IMR-90 (cell line): ENCODE data around the gene LDHB. TPM values are rescaled to one million over a fixed set of nuclear protein-coding genes. Genes with fewer than 3 reads are reported as not detected.

ENCODE experiments used
- ATAC-seq: fragments of 200-7000 bp; cut with Tn5 transposase; 2 replicates; pipeline ENCODE4 v1.9.1; 2020; ENCODE audit warnings: low read depth, mild to moderate bottlenecking, moderate library complexity
- BruUV-seq: library from RNA; stranded (reverse); fragments of 400-500 nt; replicated peaks from 2 replicates; lab custom pipeline; 2021; lab: Mats Ljungman, UMichigan
- CTCF ChIA-PET: fragments of 300-600 bp; formaldehyde crosslinking; extraction: SDS; loops from one replicate; lab custom pipeline; 2021; ENCODE audit warnings: antibody characterized with exemption; lab: Yijun Ruan, JAX
- POLR2A ChIA-PET: fragments of 300-600 bp; sonication (Branson Sonifier 250); formaldehyde crosslinking; loops from one replicate; lab custom pipeline; 2022; ENCODE audit warnings: antibody characterized with exemption; ENCODE audit not compliant: unreplicated experiment; lab: Charles Lee
- DNase-seq: peaks from one replicate; pipeline ENCODE4 v3.0.0; 2013
- H2AFZ ChIP-seq: replicated peaks from 2 replicates; pipeline ENCODE3; 2013; ENCODE audit warnings: low read length, mild to moderate bottlenecking; ENCODE audit not compliant: poor library complexity
- H2AK5ac ChIP-seq: 2 replicates; pipeline ENCODE4 v1.6.1; 2013; ENCODE audit warnings: low read depth, low read length, inconsistent platforms
- H2AK9ac ChIP-seq: replicated peaks from 2 replicates; pipeline ENCODE3; 2013; ENCODE audit warnings: mild to moderate bottlenecking, low read depth, low read length, moderate library complexity; ENCODE audit not compliant: poor library complexity
- H2BK120ac ChIP-seq: 2 replicates; pipeline ENCODE4 v1.6.1; 2013; ENCODE audit warnings: low read depth, low read length, inconsistent platforms
- H2BK15ac ChIP-seq: 3 replicates; pipeline ENCODE4 v1.6.1; 2013; ENCODE audit warnings: low read depth, low read length, inconsistent platforms
- H2BK20ac ChIP-seq: 2 replicates; pipeline ENCODE4 v1.6.1; 2013; ENCODE audit warnings: low read depth, mild to moderate bottlenecking, inconsistent platforms, low read length, moderate library complexity
- H2BK5ac ChIP-seq: 2 replicates; pipeline ENCODE4 v1.6.1; 2013; ENCODE audit warnings: mild to moderate bottlenecking, low read depth, low read length, inconsistent platforms; ENCODE audit not compliant: poor library complexity, severe bottlenecking
- H3K14ac ChIP-seq: replicated peaks from 2 replicates; pipeline ENCODE4 v1.6.1; 2013; ENCODE audit warnings: low read depth, low read length, inconsistent platforms
- H3K18ac ChIP-seq: 2 replicates; pipeline ENCODE4 v1.6.1; 2013; ENCODE audit warnings: low read depth, low read length, control low read depth
- H3K23ac ChIP-seq: 2 replicates; pipeline ENCODE4 v1.6.1; 2013; ENCODE audit warnings: low read depth, low read length, inconsistent platforms
- H3K27ac ChIP-seq: 2 replicates; pipeline ENCODE4 v1.5.1; 2013; ENCODE audit warnings: mild to moderate bottlenecking, control low read depth, low read length; ENCODE audit not compliant: insufficient read depth
- H3K27me3 ChIP-seq: 2 replicates; pipeline ENCODE4 v1.6.1; 2013; ENCODE audit warnings: low read length; ENCODE audit not compliant: control insufficient read depth, insufficient read depth
- H3K36me3 ChIP-seq: 2 replicates; pipeline ENCODE4 v1.6.1; 2013; ENCODE audit warnings: low read length, mixed read lengths; ENCODE audit not compliant: control insufficient read depth, insufficient read depth
- H3K4ac ChIP-seq: 2 replicates; pipeline ENCODE4 v1.6.1; 2013; ENCODE audit warnings: low read depth, low read length, inconsistent platforms
- H3K4me1 ChIP-seq: 2 replicates; pipeline ENCODE4 v1.6.1; 2013; ENCODE audit warnings: low read length, mixed read lengths; ENCODE audit not compliant: control insufficient read depth, insufficient read depth
- H3K4me2 ChIP-seq: 2 replicates; pipeline ENCODE4 v1.6.1; 2013; ENCODE audit warnings: low read depth, mild to moderate bottlenecking, control low read depth, low read length, moderate library complexity
- H3K4me3 ChIP-seq: 2 replicates; pipeline ENCODE4 v1.5.1; 2013; ENCODE audit warnings: low read depth, mild to moderate bottlenecking, control low read depth, low read length, moderate library complexity; ENCODE audit not compliant: insufficient read depth
- H3K56ac ChIP-seq: 2 replicates; pipeline ENCODE4 v1.6.1; 2013; ENCODE audit warnings: low read length, inconsistent platforms; ENCODE audit not compliant: insufficient read depth; ENCODE audit errors: extremely low read depth
- H3K79me1 ChIP-seq, 2 experiments: 2 replicates each; pipeline ENCODE4 v1.6.1; 2013; ENCODE audit warnings: low read length in 2 of 2, inconsistent platforms in 1 of 2, low read depth in 1 of 2
- H3K9ac ChIP-seq: 2 replicates; pipeline ENCODE4 v1.6.1; 2013; ENCODE audit warnings: low read depth, low read length, control low read depth
- H3K9me1 ChIP-seq: 2 replicates; pipeline ENCODE4 v1.6.1; 2013; ENCODE audit warnings: low read length, inconsistent platforms; ENCODE audit not compliant: insufficient read depth
- H3K9me3 ChIP-seq: 2 replicates; pipeline ENCODE4 v1.6.1; 2013; ENCODE audit warnings: low read length; ENCODE audit not compliant: control insufficient read depth, insufficient read depth
- H4K20me1 ChIP-seq: 2 replicates; pipeline ENCODE4 v1.6.1; 2013; ENCODE audit warnings: low read length, inconsistent platforms; ENCODE audit not compliant: insufficient read depth
- H4K5ac ChIP-seq: 2 replicates; pipeline ENCODE4 v1.6.1; 2013; ENCODE audit warnings: mild to moderate bottlenecking, low read depth, low read length, control low read depth
- H4K8ac ChIP-seq, 2 experiments: 2 replicates each; pipeline ENCODE4 v1.6.1; 2013; ENCODE audit warnings: low read depth in 2 of 2, low read length in 2 of 2, control low read depth in 1 of 2, inconsistent platforms in 1 of 2
- H4K91ac ChIP-seq: 2 replicates; pipeline ENCODE4 v1.6.1; 2013; ENCODE audit warnings: low read depth, low read length, inconsistent platforms; ENCODE audit not compliant: insufficient read depth
- BHLHE40 ChIP-seq: fragments of 150-350 bp; IDR thresholded peaks from 2 replicates; pipeline ENCODE4 v1.6.1; 2016; ENCODE audit warnings: mild to moderate bottlenecking, low read depth, low read length
- CEBPB ChIP-seq: IDR thresholded peaks from 2 replicates; pipeline ENCODE4 v1.6.1; 2012; ENCODE audit warnings: low read depth, low read length, improper control_type of control experiment
- CHD1 ChIP-seq: IDR thresholded peaks from 2 replicates; pipeline ENCODE4 v1.6.1; 2012; ENCODE audit warnings: low read depth, low read length, improper control_type of control experiment
- FOS ChIP-seq: fragments of 150-350 bp; IDR thresholded peaks from 2 replicates; pipeline ENCODE4 v1.6.1; 2016; ENCODE audit warnings: low read depth, low read length
- MAFK ChIP-seq: IDR thresholded peaks from 2 replicates; pipeline ENCODE4 v1.6.1; 2012; ENCODE audit warnings: low read depth, low read length, improper control_type of control experiment
- MAZ ChIP-seq: IDR thresholded peaks from 2 replicates; pipeline ENCODE4 v1.6.1; 2012; ENCODE audit warnings: low read depth, mild to moderate bottlenecking, low read length, improper control_type of control experiment, moderate library complexity, borderline replicate concordance
- MXI1 ChIP-seq: IDR thresholded peaks from 2 replicates; pipeline ENCODE4 v1.6.1; 2012; ENCODE audit warnings: low read depth, mild to moderate bottlenecking, low read length, moderate library complexity, borderline replicate concordance
- NFE2L2 ChIP-seq: fragments of 150-350 bp; IDR thresholded peaks from 2 replicates; pipeline ENCODE4 v1.6.1; 2016; ENCODE audit warnings: low read depth, mild to moderate bottlenecking, low read length
- POLR2A ChIP-seq: IDR thresholded peaks from 2 replicates; pipeline ENCODE4 v1.6.1; 2012; ENCODE audit warnings: mild to moderate bottlenecking, low read depth, low read length
- RAD21 ChIP-seq: IDR thresholded peaks from 2 replicates; pipeline ENCODE4 v1.6.1; 2012; ENCODE audit warnings: low read length, improper control_type of control experiment
- RCOR1 ChIP-seq: IDR thresholded peaks from 2 replicates; pipeline ENCODE4 v1.6.1; 2012; ENCODE audit warnings: mild to moderate bottlenecking, low read length, improper control_type of control experiment; ENCODE audit not compliant: insufficient replicate concordance
- RFX5 ChIP-seq: IDR thresholded peaks from 2 replicates; pipeline ENCODE4 v1.8.0; 2012; ENCODE audit warnings: low read depth, mild to moderate bottlenecking, low read length, moderate library complexity
- SMC3 ChIP-seq: fragments of 150-350 bp; IDR thresholded peaks from 2 replicates; pipeline ENCODE4 v1.6.1; 2016; ENCODE audit warnings: low read depth, mild to moderate bottlenecking, antibody characterized with exemption, low read length, moderate library complexity
- USF2 ChIP-seq: fragments of 150-350 bp; IDR thresholded peaks from 2 replicates; pipeline ENCODE4 v1.6.1; 2017; ENCODE audit warnings: mild to moderate bottlenecking, antibody characterized with exemption, low read length, low read depth
- dilution Hi-C: fragments of 300-500 bp; cut with HindIII; formaldehyde crosslinking; loops from one replicate; pipeline ENCODE4 v1.14.3; 2018; ENCODE audit warnings: low sequenced_read_pairs; ENCODE audit not compliant: unreplicated experiment
- in situ Hi-C: fragments of 300-500 bp; cut with MboI; formaldehyde crosslinking; loops from 3 replicates; pipeline ENCODE4 v1.14.3; 2019; ENCODE audit warnings: low sequenced_read_pairs, inconsistent platforms, mixed read lengths
- intact Hi-C: fragments of 100-400 bp; cut with micrococcal nuclease; formaldehyde crosslinking; loops from 2 replicates; pipeline ENCODE4 v1.10.0; 2022
- polyA plus RNA-seq, 3 experiments: library from polyadenylated mRNA; depleted of rRNA; stranded (reverse); fragments of >200 nt; gene quantifications; 2 replicates each; pipeline ENCODE4 v1.2.3, GENCODE V29; 2012; ENCODE audit warnings: low replicate concordance in 1 of 3
- total RNA-seq: library from RNA; depleted of rRNA; stranded (reverse); fragments of >200 nt; gene quantifications from 2 replicates; pipeline ENCODE4 v1.2.3, GENCODE V29; 2012
- TF ChIP-seq, protein P1 (sequence below): fragments of 150-350 bp; IDR thresholded peaks from 2 replicates; pipeline ENCODE4 v1.6.1; 2016; ENCODE audit warnings: low read depth, mild to moderate bottlenecking, low read length, moderate library complexity, borderline replicate concordance
- TF ChIP-seq, protein P2 (sequence below): conservative IDR thresholded peaks from 2 replicates; pipeline ENCODE4 v1.5.1; 2012; ENCODE audit warnings: mild to moderate bottlenecking, low read depth, low read length, improper control_type of control experiment

LDHB gene
- total and polyA plus RNA-seq, 2 of the 4 experiments (the other 2 are of a cell fraction) = 623 to 630 TPM

GRCh38 chr12:21647179-21647578, 10.5 kb downstream of the LDHB start:
- Histone ChIP-seq H3K27ac (no peak overlapping the region), H4K8ac (no peak overlapping the region), H3K79me1 (peaks cover 29 to 35% of the 10 kb centered on the region in 2 experiments), H3K14ac (no peak overlapping the region), H2AK5ac (no peak overlapping the region), H3K4me2 (no peak overlapping the region), H3K4me3 (no peak overlapping the region), H3K56ac (no peak overlapping the region), H3K9me3 (no peaks in the 10 kb centered on the region), H3K18ac (no peak overlapping the region), H3K36me3 (peaks cover 47% of the 10 kb centered on the region), H2AFZ (no peak overlapping the region), H3K9me1 (0 out of 2 replicates have a peak, but pooled peaks cover 3% of the 10 kb centered on the region), H3K9ac (no peak overlapping the region), H3K27me3 (no peaks in the 10 kb centered on the region), H2BK15ac (no peak overlapping the region), H2AK9ac (no peak overlapping the region), H2BK5ac (no peak overlapping the region), H3K4ac (no peak overlapping the region), H2BK120ac (no peak overlapping the region), H4K91ac (no peak overlapping the region), H4K20me1 (no peaks in the 10 kb centered on the region), H4K5ac (no peak overlapping the region), H3K23ac (peak overlapping the region; percentile 20; the same call in 1 of the 2 replicates), H3K4me1 (peaks cover 1% of the 10 kb centered on the region), H2BK20ac (no peak overlapping the region)
- dilution Hi-C loops = no loop called here
- no TSS peak for BruUV-seq
- POLR2A ChIA-PET = no interaction called here
- intact Hi-C loops = no loop called here
- no peak for DNase-seq
- TF ChIP-seq USF2 = no peak
- TF ChIP-seq, protein P1, sequence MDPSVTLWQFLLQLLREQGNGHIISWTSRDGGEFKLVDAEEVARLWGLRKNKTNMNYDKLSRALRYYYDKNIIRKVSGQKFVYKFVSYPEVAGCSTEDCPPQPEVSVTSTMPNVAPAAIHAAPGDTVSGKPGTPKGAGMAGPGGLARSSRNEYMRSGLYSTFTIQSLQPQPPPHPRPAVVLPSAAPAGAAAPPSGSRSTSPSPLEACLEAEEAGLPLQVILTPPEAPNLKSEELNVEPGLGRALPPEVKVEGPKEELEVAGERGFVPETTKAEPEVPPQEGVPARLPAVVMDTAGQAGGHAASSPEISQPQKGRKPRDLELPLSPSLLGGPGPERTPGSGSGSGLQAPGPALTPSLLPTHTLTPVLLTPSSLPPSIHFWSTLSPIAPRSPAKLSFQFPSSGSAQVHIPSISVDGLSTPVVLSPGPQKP = no peak
- no peak for TF ChIP-seq BHLHE40
- no peak for TF ChIP-seq NFE2L2
- no peak for TF ChIP-seq RCOR1
- TF ChIP-seq RAD21 = no peak
- TF ChIP-seq CHD1 = no peak
- TF ChIP-seq, protein P2, sequence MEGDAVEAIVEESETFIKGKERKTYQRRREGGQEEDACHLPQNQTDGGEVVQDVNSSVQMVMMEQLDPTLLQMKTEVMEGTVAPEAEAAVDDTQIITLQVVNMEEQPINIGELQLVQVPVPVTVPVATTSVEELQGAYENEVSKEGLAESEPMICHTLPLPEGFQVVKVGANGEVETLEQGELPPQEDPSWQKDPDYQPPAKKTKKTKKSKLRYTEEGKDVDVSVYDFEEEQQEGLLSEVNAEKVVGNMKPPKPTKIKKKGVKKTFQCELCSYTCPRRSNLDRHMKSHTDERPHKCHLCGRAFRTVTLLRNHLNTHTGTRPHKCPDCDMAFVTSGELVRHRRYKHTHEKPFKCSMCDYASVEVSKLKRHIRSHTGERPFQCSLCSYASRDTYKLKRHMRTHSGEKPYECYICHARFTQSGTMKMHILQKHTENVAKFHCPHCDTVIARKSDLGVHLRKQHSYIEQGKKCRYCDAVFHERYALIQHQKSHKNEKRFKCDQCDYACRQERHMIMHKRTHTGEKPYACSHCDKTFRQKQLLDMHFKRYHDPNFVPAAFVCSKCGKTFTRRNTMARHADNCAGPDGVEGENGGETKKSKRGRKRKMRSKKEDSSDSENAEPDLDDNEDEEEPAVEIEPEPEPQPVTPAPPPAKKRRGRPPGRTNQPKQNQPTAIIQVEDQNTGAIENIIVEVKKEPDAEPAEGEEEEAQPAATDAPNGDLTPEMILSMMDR = no peak
- TF ChIP-seq RFX5 = no peak
- no peak for TF ChIP-seq MAFK
- no peak for TF ChIP-seq SMC3
- TF ChIP-seq MAZ = no peak
- TF ChIP-seq FOS = no peak
- no peak for TF ChIP-seq CEBPB
- TF ChIP-seq POLR2A = no peak
- no peak for TF ChIP-seq MXI1
- in situ Hi-C loops = loop anchor here (10.0 kb wide), 1 partner anchor 142 kb away; the partner anchor contains the start of genes GOLT1B and RECQL
- CTCF ChIA-PET = no interaction called here
- no peak for ATAC-seq
